ENCODE measurements around the gene ACAD8. TPM values are rescaled to one million over a fixed set of nuclear protein-coding genes. Genes with fewer than 3 reads are reported as not detected.

The ACAD8 gene
- total RNA-seq, 1 donor from 2014 or later = 37.6 TPM

GRCh38 chr11:134260983-134261382 lies 7.6 kb downstream of the ACAD8 start:
- DNase-seq (no peak), ATAC-seq (ENCODE audit: poor library complexity) (no peak)
- intact Hi-C loops (cut with DNase I) = no loop called here

DNA sequence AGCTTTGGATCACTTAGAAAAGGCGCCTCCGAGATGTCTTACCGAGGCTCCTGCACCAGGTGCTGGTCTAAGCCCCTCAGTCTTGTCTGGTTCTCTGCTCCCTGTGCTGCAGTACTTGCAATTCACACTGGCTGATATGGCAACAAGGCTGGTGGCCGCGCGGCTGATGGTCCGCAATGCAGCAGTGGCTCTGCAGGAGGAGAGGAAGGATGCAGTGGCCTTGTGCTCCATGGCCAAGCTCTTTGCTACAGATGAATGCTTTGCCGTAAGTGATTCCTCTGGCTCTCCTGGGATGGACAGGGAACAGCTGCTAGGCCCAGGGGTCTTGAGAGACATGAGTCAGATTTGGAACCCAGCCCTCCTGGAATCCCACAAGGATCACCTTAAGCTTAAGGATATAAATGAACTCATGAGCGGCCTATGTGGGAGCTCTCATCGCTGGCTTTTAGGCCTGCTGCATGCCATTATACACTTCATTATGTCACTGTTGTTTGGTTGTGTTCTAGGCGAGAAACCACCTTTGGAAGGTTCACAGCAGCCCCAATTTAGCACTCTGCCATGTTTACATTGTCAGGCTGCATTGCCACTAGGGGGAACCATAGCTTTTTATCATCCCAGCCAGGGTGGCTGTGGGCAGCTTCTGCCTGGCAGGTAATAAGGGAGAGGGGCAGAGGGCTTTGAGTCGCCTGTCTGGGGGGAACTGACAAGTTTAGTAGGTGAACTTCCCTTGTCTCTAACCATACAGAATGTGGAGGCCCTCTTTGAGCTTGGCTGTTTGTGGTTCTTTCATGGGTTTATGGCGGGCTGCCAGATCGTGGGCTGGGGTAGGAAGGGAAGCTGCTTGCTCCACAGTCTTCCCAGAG lies 8.5 kb downstream of the ACAD8 start:
- DNase-seq (no peak), ATAC-seq (ENCODE audit: poor library complexity) (no peak)
- intact Hi-C loops (cut with DNase I) = no loop called here

GRCh38 chr11:134264966-134265764 lies 11.8 kb downstream of the ACAD8 start:
- ATAC-seq (ENCODE audit: poor library complexity) (no peak), DNase-seq (no peak)
- intact Hi-C loops (cut with DNase I) = no loop called here

DNA sequence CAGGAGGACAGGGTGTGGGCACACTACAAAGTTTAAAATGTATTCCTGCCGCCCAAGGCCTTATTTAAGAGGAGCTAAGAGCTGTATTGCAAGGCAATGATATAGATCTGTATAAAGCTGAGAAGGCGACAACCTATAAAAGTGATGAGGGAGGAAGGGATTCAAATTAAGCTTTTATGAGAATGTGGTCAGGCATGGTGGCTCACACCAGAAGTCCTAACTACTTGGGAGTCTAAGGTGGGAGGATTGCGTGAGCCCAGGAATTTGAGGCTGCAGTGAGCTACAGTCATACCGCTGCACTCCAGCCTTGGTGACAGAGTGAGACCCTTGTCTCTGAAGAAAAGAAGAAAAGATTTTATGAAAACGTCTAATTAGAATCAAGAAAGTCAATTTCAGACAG lies 13.1 kb downstream of the ACAD8 start:
- no peak for ATAC-seq (ENCODE audit: poor library complexity)
- intact Hi-C loops (cut with DNase I) = no loop called here
- no peak for DNase-seq

DNA sequence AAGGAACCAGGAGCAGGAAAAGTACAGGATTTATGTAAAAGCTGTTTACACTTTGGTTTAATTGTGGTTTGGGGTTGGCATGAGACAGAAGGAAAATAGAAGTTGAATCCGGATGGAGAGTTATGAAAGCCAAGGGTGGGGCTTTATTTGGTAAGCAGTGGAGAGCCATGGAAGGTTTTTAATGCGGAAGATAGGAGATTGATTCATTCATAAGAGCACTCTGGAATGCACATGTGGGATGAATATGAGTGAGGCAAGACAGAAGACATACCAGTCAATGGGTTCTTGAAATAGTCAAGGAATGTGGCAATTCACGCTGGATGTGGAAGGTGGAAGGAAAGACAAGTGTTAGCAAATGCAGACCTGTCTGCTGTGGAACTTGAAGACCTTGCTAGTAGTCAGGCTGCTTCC lies 13.5 kb downstream of the ACAD8 start:
- peak; percentile 55 for ATAC-seq (ENCODE audit: poor library complexity)
- intact Hi-C loops (cut with DNase I) = no loop called here
- no peak for DNase-seq

- ATAC-seq (ENCODE audit: poor library complexity) (no peak), DNase-seq (no peak)
- intact Hi-C loops (cut with DNase I) = no loop called here
Measured at GRCh38 chr11:134267461-134267860, 14.1 kb downstream of the ACAD8 start.

DNA sequence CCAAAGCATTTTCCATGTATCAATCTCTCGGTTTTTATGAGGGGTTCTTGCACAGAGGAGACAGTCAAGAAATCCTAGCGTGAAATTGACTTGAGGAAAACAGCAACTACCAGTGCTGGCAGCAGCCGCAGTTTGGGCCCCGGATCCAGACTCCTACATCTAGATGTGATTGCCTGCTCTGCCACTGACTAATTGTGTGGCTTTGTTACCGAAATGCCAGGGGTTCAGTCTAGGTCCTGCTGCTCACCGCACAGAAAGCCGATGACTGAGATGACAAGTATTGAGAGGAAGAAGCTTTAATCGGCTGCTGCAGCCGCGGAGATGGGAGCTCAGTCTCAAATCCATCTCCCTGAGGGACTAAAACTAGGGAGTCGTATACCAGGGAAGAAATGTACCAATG lies 14.6 kb downstream of the ACAD8 start:
- ATAC-seq (ENCODE audit: poor library complexity) = no peak
- intact Hi-C loops (cut with DNase I) = no loop called here
- no peak for DNase-seq

- no peak for ATAC-seq (ENCODE audit: poor library complexity)
- intact Hi-C loops (cut with DNase I) = no loop called here
- no peak for DNase-seq
Measured at GRCh38 chr11:134270250-134270714, 16.9 kb downstream of the ACAD8 start.

GRCh38 chr11:134271978-134272377 lies 18.6 kb downstream of the ACAD8 start:
- intact Hi-C loops (cut with DNase I) = no loop called here
- ATAC-seq (ENCODE audit: poor library complexity) (no peak), DNase-seq (no peak)

- peak; percentile 65 for ATAC-seq (ENCODE audit: poor library complexity)
- peak; percentile 48 for DNase-seq
- intact Hi-C loops (cut with DNase I) = no loop called here
Measured at GRCh38 chr11:134272381-134273316, 19.3 kb downstream of the ACAD8 start.

GRCh38 chr11:134273317-134273712 lies 19.9 kb downstream of the ACAD8 start:
- ATAC-seq (ENCODE audit: poor library complexity) = no peak
- DNase-seq = no peak
- intact Hi-C loops (cut with DNase I) = no loop called here

DNA sequence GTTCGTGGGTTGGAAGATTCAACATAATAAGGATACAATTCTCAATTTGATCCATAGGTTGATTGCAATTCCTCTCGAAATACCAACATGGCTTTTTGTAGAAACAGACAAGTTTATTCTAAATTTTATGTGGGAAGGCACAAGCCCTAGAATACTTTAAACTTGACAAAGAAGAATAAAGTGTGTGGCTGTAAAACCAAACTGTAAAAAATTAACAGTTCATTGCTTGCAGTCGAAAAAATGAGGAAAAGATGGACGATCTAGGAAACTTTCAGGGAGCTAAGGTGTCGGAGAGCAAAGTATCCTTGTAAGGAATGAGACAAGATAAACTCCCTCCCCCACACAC lies 21.8 kb downstream of the ACAD8 start:
- no peak for DNase-seq
- no peak for ATAC-seq (ENCODE audit: poor library complexity)
- intact Hi-C loops (cut with DNase I) = no loop called here

GRCh38 chr11:134275534-134276395 lies 22.4 kb downstream of the ACAD8 start, which contains the start of gene GLB1L3:
Gene GLB1L3, plus strand, starts transcription at chr11:134276379. Its CDS starts 362 bp downstream, at chr11:134276741.
- intact Hi-C loops (cut with DNase I) = no loop called here
- DNase-seq (peak; percentile 46), ATAC-seq (ENCODE audit: poor library complexity) (peak; percentile 61)

DNA sequence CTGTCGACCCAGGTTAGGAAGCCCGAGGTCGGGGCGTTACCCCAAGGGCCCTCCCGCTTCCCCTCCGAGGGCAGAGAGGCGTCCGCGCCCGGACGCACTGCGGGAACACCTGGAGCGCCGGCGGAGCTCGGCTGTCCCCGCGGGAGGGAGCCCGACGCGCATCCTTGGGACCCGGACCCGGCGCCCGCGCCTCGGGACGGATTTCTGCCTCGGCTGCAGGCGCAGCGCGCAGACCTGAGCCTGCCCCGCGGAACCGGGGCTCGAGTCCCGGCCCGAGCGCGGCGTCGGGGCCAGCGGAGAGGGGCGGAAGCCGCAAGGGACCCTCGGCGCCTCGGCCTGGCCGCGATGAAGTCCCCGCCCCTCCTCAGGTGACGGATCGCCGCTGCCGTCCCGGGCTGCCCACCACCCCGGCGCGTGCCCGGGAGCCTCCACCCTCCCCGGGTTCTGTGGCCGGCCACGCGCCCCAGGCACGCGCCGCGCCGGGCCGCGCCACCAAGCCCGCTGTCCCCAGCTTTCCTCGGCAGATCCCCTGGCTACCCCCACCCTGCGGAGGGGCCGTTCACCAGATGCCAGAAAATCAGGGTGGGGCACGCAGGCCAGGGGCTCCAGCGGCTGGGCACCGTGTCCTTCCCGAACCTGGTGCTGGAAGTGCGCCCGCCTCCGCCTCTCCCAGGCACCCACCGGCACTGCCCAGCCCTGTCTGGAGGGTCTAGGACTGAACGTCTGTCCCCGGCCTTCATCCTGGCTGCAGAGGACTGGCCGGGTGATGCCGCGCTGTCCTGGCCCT lies 23.2 kb downstream of the ACAD8 start:
- intact Hi-C loops (cut with DNase I) = no loop called here
- DNase-seq (no peak), ATAC-seq (ENCODE audit: poor library complexity) (peak; percentile 10)

DNA sequence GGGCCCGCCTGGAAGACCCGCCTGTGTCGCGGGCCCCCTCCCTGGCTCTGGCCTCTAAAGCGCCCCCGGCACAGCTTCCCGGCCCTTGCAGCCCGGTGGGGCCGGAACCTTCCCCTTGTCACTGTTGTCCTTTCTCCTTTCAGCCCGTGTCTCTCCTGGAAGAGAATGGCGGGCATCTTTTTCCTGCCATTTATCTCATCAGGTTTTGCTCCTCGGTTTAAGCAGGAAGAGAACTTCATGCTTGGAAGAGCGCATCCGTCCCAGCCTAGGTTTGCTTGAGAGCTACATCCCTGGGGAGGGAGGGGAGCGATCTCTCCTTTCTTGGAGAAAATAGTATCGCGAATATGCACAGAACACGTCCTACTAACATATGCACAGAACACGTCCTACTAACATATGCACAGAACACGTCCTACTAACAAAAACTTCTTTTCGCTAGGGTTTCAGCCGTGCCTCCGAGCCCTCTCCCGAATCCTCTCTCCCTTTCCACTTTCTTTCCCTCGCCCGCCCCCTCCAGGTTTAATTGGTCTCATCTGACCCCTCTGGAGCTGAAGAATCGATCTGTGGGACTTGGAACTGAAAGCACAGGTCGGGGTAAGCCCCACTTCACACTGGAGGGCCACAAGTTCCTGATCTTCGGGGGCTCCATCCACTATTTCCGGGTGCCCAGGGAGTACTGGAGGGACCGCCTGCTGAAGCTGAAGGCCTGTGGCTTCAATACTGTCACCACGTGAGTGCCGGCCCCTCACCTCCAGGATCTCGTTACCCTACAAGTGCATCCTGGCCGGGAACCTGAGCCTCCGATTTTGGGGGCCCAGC lies 24.0 kb downstream of the ACAD8 start:
- ATAC-seq (ENCODE audit: poor library complexity) (no peak), DNase-seq (no peak)
- intact Hi-C loops (cut with DNase I) = no loop called here

GRCh38 chr11:134278356-134278755 lies 25.0 kb downstream of the ACAD8 start:
- ATAC-seq (ENCODE audit: poor library complexity) = no peak
- intact Hi-C loops (cut with DNase I) = no loop called here
- no peak for DNase-seq

Data from Right ventricle myocardium superior (tissue), 1 donor.